Stimulated activated CD4-positive, alpha-beta T cell treated with anti-CD3 and anti-CD28 coated beads, Interleukin-2, amount 100 ng/mL, for 24 hours (primary cell): ENCODE measurements around the gene TEAD1.

Source experiments
- DNase-seq, 2 donors: peaks; one replicate each; pipeline ENCODE4 v3.0.0-alpha.2; 2020

TEAD1 gene

GRCh38 chr11:12673924-12674570, at the start of gene TEAD1:
Gene TEAD1 (plus strand): TSS chr11:12674421.
- DNase-seq, result peak; percentile 87 to 92

GRCh38 chr11:12624595-12624994, 49.6 kb upstream of the TEAD1 start:
- no peak for DNase-seq

GRCh38 chr11:12625438-12626071, 48.7 kb upstream of the TEAD1 start:
- no peak for DNase-seq

- DNase-seq, result no peak
Measured at GRCh38 chr11:12626616-12627015, 47.6 kb upstream of the TEAD1 start.

GRCh38 chr11:12628314-12628713, 45.9 kb upstream of the TEAD1 start:
- DNase-seq, result no peak

- DNase-seq, result no peak
Measured at GRCh38 chr11:12629601-12630313, 44.5 kb upstream of the TEAD1 start.

GRCh38 chr11:12631651-12632050, 42.6 kb upstream of the TEAD1 start:
- DNase-seq, result no peak

GRCh38 chr11:12634329-12634728, 39.9 kb upstream of the TEAD1 start:
- DNase-seq, result no peak

- DNase-seq, result no peak
Measured at GRCh38 chr11:12636871-12637410, 37.3 kb upstream of the TEAD1 start.

- DNase-seq, result no peak
Measured at GRCh38 chr11:12639388-12639787, 34.8 kb upstream of the TEAD1 start.

- no peak for DNase-seq
Measured at GRCh38 chr11:12640355-12640754, 33.9 kb upstream of the TEAD1 start.

GRCh38 chr11:12640926-12641849, 33.0 kb upstream of the TEAD1 start:
- no peak for DNase-seq

GRCh38 chr11:12642040-12642439, 32.2 kb upstream of the TEAD1 start:
- DNase-seq, result no peak

- DNase-seq, result no peak
Measured at GRCh38 chr11:12642806-12643428, 31.3 kb upstream of the TEAD1 start.

- no peak for DNase-seq
Measured at GRCh38 chr11:12646478-12646877, 27.7 kb upstream of the TEAD1 start.

GRCh38 chr11:12653729-12654128, 20.5 kb upstream of the TEAD1 start:
- no peak for DNase-seq

- no peak for DNase-seq
Measured at GRCh38 chr11:12655842-12656241, 18.4 kb upstream of the TEAD1 start.

- no peak for DNase-seq
Measured at GRCh38 chr11:12657336-12657735, 16.9 kb upstream of the TEAD1 start.

GRCh38 chr11:12657981-12658380, 16.2 kb upstream of the TEAD1 start:
- DNase-seq, result no peak

- no peak for DNase-seq
Measured at GRCh38 chr11:12662101-12662689, 12.0 kb upstream of the TEAD1 start.

GRCh38 chr11:12664385-12664784, 9.8 kb upstream of the TEAD1 start:
- no peak for DNase-seq

- no peak for DNase-seq
Measured at GRCh38 chr11:12666915-12667314, 7.3 kb upstream of the TEAD1 start.
